HepG2 (cell line): ENCODE measurements around the gene PRR23E. TPM values are rescaled to one million over a fixed set of nuclear protein-coding genes. Genes with fewer than 3 reads are reported as not detected.
A peak's percentile ranks its signal among the peaks of the same experiment; 100 is the strongest.

Experiments
- ATAC-seq: fragments of 200-7000 bp; cut with Tn5 transposase; 3 replicates; pipeline ENCODE4 v1.9.1; 2020; ENCODE audit warnings: mild to moderate bottlenecking, moderate library complexity
- BruUV-seq: library from RNA; stranded (reverse); fragments of 400-500 nt; replicated peaks from 2 replicates; lab custom pipeline; 2021; lab: Mats Ljungman, UMichigan
- CTCF ChIA-PET: fragments of 300-600 bp; formaldehyde crosslinking; extraction: SDS; loops from one replicate; lab custom pipeline; 2021; ENCODE audit warnings: low total read pairs, inconsistent platforms, low intra/inter-chr PET ratio; lab: Yijun Ruan, JAX
- POLR2A ChIA-PET: fragments of 350-600 bp; sonication (Branson Sonifier 250); formaldehyde crosslinking; loops from one replicate; lab custom pipeline; 2020; ENCODE audit warnings: antibody characterized with exemption, inconsistent platforms; lab: Yijun Ruan, JAX
- DNase-seq: peaks from one replicate; pipeline ENCODE4 v3.0.0-alpha.2; 2015; ENCODE audit warnings: low spot score
- FAIRE-seq: peaks from 3 replicates; lab custom pipeline; 2011; peaks lifted over from hg19 to GRCh38; lab: Jason Lieb, UNC
- H2AFZ ChIP-seq: one replicate; pipeline ENCODE4 v1.6.1; 2011; ENCODE audit warnings: low read length, inconsistent platforms
- H3K27ac ChIP-seq: fragments of 300-600 bp; 3 replicates; pipeline ENCODE4 v1.8.0; 2011; ENCODE audit warnings: mixed run types, mild to moderate bottlenecking, mixed read lengths, low read length, inconsistent platforms; ENCODE audit not compliant: insufficient read depth; ENCODE audit errors: extremely low read length
- H3K27me3 ChIP-seq, 2 experiments: fragments of 200-600 bp in 1 of 2; 2 replicates in 1 of 2; 3 replicates in 1 of 2; pipeline versions ENCODE4 v1.6.0 to v1.8.0; 2011; ENCODE audit warnings: low read length in 2 of 2, mild to moderate bottlenecking in 2 of 2, moderate library complexity in 2 of 2, inconsistent platforms in 1 of 2; ENCODE audit not compliant: insufficient read depth in 2 of 2, control insufficient read depth in 1 of 2
- H3K36me3 ChIP-seq, 2 experiments: fragments of 200-600 bp in 1 of 2; replicated peaks in 1 of 2; 2 replicates in 1 of 2; 3 replicates in 1 of 2; pipeline versions ENCODE4 v1.5.1 to v1.8.0; 2011; ENCODE audit warnings: low read length in 2 of 2, inconsistent platforms in 1 of 2; ENCODE audit not compliant: insufficient read depth in 2 of 2, control insufficient read depth in 1 of 2
- H3K4me1 ChIP-seq: 2 replicates; pipeline ENCODE4 v1.5.1; 2012; ENCODE audit warnings: low read length, inconsistent platforms; ENCODE audit not compliant: insufficient read depth
- H3K4me2 ChIP-seq: 2 replicates; pipeline ENCODE4 v1.6.0; 2011; ENCODE audit warnings: low read depth, low read length, inconsistent platforms
- H3K4me3 ChIP-seq, 3 experiments: fragments of 200-600 bp in 1 of 3; sonication (generic), shearing (Covaris generic) in 1 of 3; replicated peaks in 1 of 3; 2 replicates each; pipeline ENCODE4 v1.5.1; 2011 to 2016; ENCODE audit warnings: low read length in 3 of 3, inconsistent platforms in 2 of 3, low read depth in 2 of 3, mild to moderate bottlenecking in 2 of 3, control low read depth in 1 of 3, mixed read lengths in 1 of 3; ENCODE audit not compliant: insufficient read depth in 1 of 3
- H3K79me2 ChIP-seq: one replicate; pipeline ENCODE4 v1.6.1; 2011; ENCODE audit warnings: low read length, inconsistent platforms; ENCODE audit not compliant: insufficient read depth
- H3K9ac ChIP-seq: 2 replicates; pipeline ENCODE4 v1.6.0; 2011; ENCODE audit warnings: mild to moderate bottlenecking, low read depth, low read length, inconsistent platforms; ENCODE audit not compliant: insufficient read depth
- H3K9me3 ChIP-seq: 2 replicates; pipeline ENCODE4 v1.5.1; 2012; ENCODE audit warnings: mild to moderate bottlenecking, low read length
- H4K20me1 ChIP-seq: 2 replicates; pipeline ENCODE4 v1.6.0; 2011; ENCODE audit warnings: inconsistent platforms, mild to moderate bottlenecking, low read length, moderate library complexity; ENCODE audit not compliant: insufficient read depth
- HMGXB4 ChIP-seq, 2 experiments: sonication (generic) in 1 of 2; formaldehyde crosslinking in 1 of 2; IDR thresholded peaks; 2 replicates each; pipeline versions ENCODE4 v1.4.0 to v1.6.1; 2018 to 2020; ENCODE audit warnings: missing genetic modification reagents in 2 of 2, borderline replicate concordance in 1 of 2, low read depth in 1 of 2, mild to moderate bottlenecking in 1 of 2, missing biosample characterization in 1 of 2
- MIER2 ChIP-seq: IDR thresholded peaks from 2 replicates; pipeline ENCODE4 v1.6.1; 2016; ENCODE audit warnings: missing biosample characterization, missing genetic modification reagents
- NFAT5 ChIP-seq: sonication (generic); formaldehyde crosslinking; IDR thresholded peaks from 2 replicates; pipeline ENCODE4 v1.4.0; 2020; ENCODE audit warnings: missing genetic modification reagents
- REST ChIP-seq, 2 experiments: IDR thresholded peaks; 2 replicates each; pipeline ENCODE4 v1.6.1; 2011 to 2012; ENCODE audit warnings: low read length in 2 of 2, borderline replicate concordance in 1 of 2, low read depth in 1 of 2, mild to moderate bottlenecking in 1 of 2, moderate library complexity in 1 of 2
- SUZ12 ChIP-seq: fragments of 150-350 bp; IDR thresholded peaks from 2 replicates; pipeline ENCODE4 v1.6.1; 2014; ENCODE audit warnings: low read depth, low read length
- WIZ ChIP-seq: sonication (generic); formaldehyde crosslinking; IDR thresholded peaks from 2 replicates; pipeline ENCODE4 v1.5.1; 2020; ENCODE audit warnings: mild to moderate bottlenecking, missing genetic modification reagents
- ZBTB43 ChIP-seq: sonication (generic); formaldehyde crosslinking; conservative IDR thresholded peaks from 2 replicates; pipeline ENCODE4 v1.4.0; 2020; ENCODE audit warnings: missing genetic modification reagents
- ZBTB8A ChIP-seq: sonication (generic); formaldehyde crosslinking; IDR thresholded peaks from 2 replicates; pipeline ENCODE4 v1.4.0; 2020; ENCODE audit warnings: mild to moderate bottlenecking, low read depth, missing genetic modification reagents, borderline replicate concordance
- ZNF343 ChIP-seq: sonication (generic); formaldehyde crosslinking; IDR thresholded peaks from 2 replicates; pipeline ENCODE4 v1.4.0; 2020; ENCODE audit warnings: mild to moderate bottlenecking, missing genetic modification reagents
- WGBS: methylation state at CpG from one replicate; pipeline ENCODE4 v1.1.6; 2017; ENCODE audit warnings: low lambda C conversion rate; 5-methylcytosine and 5-hydroxymethylcytosine counted together
- in situ Hi-C: cut with HindIII; loops from 2 replicates; pipeline ENCODE4 v1.10.0; 2017; ENCODE audit warnings: low pct_unique_long_range_greater_than_20kb; ENCODE audit not compliant: extremely low pct_ligation_motif_present
- intact Hi-C: fragments of 100-400 bp; cut with micrococcal nuclease; formaldehyde crosslinking; loops from one replicate; pipeline ENCODE4 v1.10.0; 2022; ENCODE audit not compliant: unreplicated experiment
- polyA plus RNA-seq, 8 experiments: library from polyadenylated mRNA; depleted of rRNA in 3 of 8; stranded (reverse) in 7 of 8; unstranded in 1 of 8; fragments of >200 nt; fragmentation: Illumina TruSeq in 4 of 8; extraction: Trizol in 4 of 8; gene quantifications; 2 replicates each; pipeline versions ENCODE4 v1.2.1 to v1.2.3, GENCODE V29; 2011 to 2016; ENCODE audit warnings: low read depth in 4 of 8, missing spikeins in 1 of 8, mixed read lengths in 1 of 8; ENCODE audit not compliant: insufficient read depth in 1 of 8
- total RNA-seq, 5 experiments: library from RNA; depleted of rRNA; stranded (reverse); fragments of >200 nt; fragmentation: Illumina TruSeq; extraction: Trizol; gene quantifications; 2 replicates each; pipeline ENCODE4 v1.2.3, GENCODE V29; 2016; ENCODE audit warnings: low read depth in 1 of 5

The PRR23E gene
- total and polyA plus RNA-seq, 2 of the 13 experiments (the other 11 are each of a cell fraction or from before 2014, with no cell fraction given) = not detected

GRCh38 chr3:127162947-127163645 lies 29.8 kb upstream of the PRR23E start:
- POLR2A ChIA-PET = no interaction called here
- Histone ChIP-seq H3K27me3 (peaks cover 0 to 2% of the 10 kb centered on the region in 2 experiments; a peak in 3 of 5 replicates), H3K79me2 (no peaks in the 10 kb centered on the region), H3K4me3 (no peak overlapping the region), H3K9ac (no peak overlapping the region), H4K20me1 (peaks cover 3% of the 10 kb centered on the region; the same call in 1 of the 2 replicates), H3K27ac (no peak overlapping the region), H2AFZ (no peak overlapping the region), H3K9me3 (no peaks in the 10 kb centered on the region), H3K4me2 (no peak overlapping the region), H3K4me1 (no peaks in the 10 kb centered on the region), H3K36me3 (no peaks in the 10 kb centered on the region)
- WGBS = 36% methylated on average over 10 of the region's 15 CpGs
- no TSS peak for BruUV-seq
- CTCF ChIA-PET = no interaction called here
- in situ Hi-C loops = no loop called here
- ATAC-seq (no peak), FAIRE-seq (no peak), DNase-seq (no peak)
- intact Hi-C loops = no loop called here
- TF ChIP-seq ZBTB8A (no peak), REST (IDR thresholded peaks at IDR 0.05; ENCODE audit: borderline replicate concordance in 1 of 2, low read depth in 1 of 2, low read length in 2 of 2) (peak; percentile 79 to 95), WIZ (peak; percentile 62; the same call in 1 of the 2 replicates), MIER2 (peak; percentile 94), SUZ12 (no peak), NFAT5 (0 out of 2 replicates have a peak, but pooled peaks have one; percentile 28), ZNF343 (CRISPR knock-in tag) (no peak), ZBTB43 (CRISPR knock-in tag) (0 out of 2 replicates have a peak, but pooled peaks have one; percentile 45), HMGXB4 (CRISPR knock-in tag; IDR thresholded peaks at IDR 0.05; ENCODE audit: borderline replicate concordance in 1 of 2, low read depth in 1 of 2) (no peak)
